Measurements from ENCODE around the gene LRRC55. TPM values are rescaled to one million over a fixed set of nuclear protein-coding genes. Genes with fewer than 3 reads are reported as not detected.

Gene LRRC55
- total RNA-seq, 1 donor from 2014 or later = not detected

- no peak for DNase-seq (ENCODE audit: low read depth)
Observed at GRCh38 chr11:57235761-57236703, 54.3 kb downstream of the LRRC55 start.

GRCh38 chr11:57237204-57237681 lies 55.5 kb downstream of the LRRC55 start, which contains the start of gene APLNR:
Gene APLNR (minus strand): TSS chr11:57237250. CDS start chr11:57237004, 246 bp downstream.
- no peak for DNase-seq (ENCODE audit: low read depth)

- no peak for DNase-seq (ENCODE audit: low read depth)
Observed at GRCh38 chr11:57239348-57239747, 57.6 kb downstream of the LRRC55 start.

GRCh38 chr11:57240007-57240406 lies 58.3 kb downstream of the LRRC55 start:
- no peak for DNase-seq (ENCODE audit: low read depth)

- DNase-seq (ENCODE audit: low read depth) = no peak
Observed at GRCh38 chr11:57240757-57241156, 59.0 kb downstream of the LRRC55 start.

Other genes starting within 250 kb of the LRRC55 start
- not detected in 2 replicates for gene OR5AK2, start 193.0 kb upstream of the LRRC55 start, total RNA-seq
- gene APLNR, start 55.3 kb downstream of the LRRC55 start, total RNA-seq = not detected in 2 replicates
- gene TNKS1BP1, start 143.0 kb downstream of the LRRC55 start, total RNA-seq = 91.3 and 157 TPM in 2 replicates
- gene SSRP1, start 153.9 kb downstream of the LRRC55 start, total RNA-seq = 55.0 and 120 TPM in 2 replicates
- gene P2RX3, start 156.4 kb downstream of the LRRC55 start, total RNA-seq = not detected in 2 replicates
- gene PRG3, start 199.2 kb downstream of the LRRC55 start, total RNA-seq = not detected in 2 replicates
- gene PRG2, start 208.7 kb downstream of the LRRC55 start, total RNA-seq = not detected in 2 replicates
- 46.4 and 47.9 TPM in 2 replicates for gene SLC43A3, start 245.2 kb downstream of the LRRC55 start, total RNA-seq

Measured in renal cortical epithelial cell (primary cell).